GM03348 (cell line): Measurements from ENCODE around the gene TMC4.
"Not testable (repeated sequence)": the region's sequence is repeated elsewhere in the genome, so short reads cannot be mapped to it uniquely, and the experiment has no call there.

Experiments used
- DNase-seq: peaks from one replicate; pipeline ENCODE4 v3.0.0; 2012; ENCODE audit warnings: low spot score

The TMC4 gene

GRCh38 chr19:54203151-54203611 lies 30.2 kb upstream of the TMC4 start:
- DNase-seq, result no peak

GRCh38 chr19:54201980-54202379 lies 29.0 kb upstream of the TMC4 start:
- no peak for DNase-seq

DNA sequence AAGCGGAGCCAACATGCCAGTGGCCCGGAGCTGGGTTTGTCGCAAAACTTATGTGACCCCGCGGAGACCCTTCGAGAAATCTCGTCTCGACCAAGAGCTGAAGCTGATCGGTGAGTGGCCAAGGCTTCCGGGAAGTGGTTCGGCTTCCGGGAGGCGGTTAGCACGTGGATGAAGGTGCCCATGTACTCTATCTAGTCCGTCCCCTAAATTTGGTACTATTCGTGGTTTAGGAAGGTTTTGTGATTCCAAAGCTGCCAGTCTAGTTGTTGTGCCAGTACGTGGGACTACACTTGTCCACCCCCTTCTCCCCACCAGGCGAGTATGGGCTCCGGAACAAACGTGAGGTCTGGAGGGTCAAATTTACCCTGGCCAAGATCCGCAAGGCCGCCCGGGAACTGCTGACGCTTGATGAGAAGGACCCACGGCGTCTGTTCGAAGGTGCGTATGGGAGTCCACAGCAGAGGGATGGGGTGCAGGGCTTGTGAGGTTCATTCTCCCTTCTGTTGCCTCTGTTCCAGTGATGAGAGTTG lies 28.3 kb upstream of the TMC4 start:
- DNase-seq, result peak; percentile 17

DNA sequence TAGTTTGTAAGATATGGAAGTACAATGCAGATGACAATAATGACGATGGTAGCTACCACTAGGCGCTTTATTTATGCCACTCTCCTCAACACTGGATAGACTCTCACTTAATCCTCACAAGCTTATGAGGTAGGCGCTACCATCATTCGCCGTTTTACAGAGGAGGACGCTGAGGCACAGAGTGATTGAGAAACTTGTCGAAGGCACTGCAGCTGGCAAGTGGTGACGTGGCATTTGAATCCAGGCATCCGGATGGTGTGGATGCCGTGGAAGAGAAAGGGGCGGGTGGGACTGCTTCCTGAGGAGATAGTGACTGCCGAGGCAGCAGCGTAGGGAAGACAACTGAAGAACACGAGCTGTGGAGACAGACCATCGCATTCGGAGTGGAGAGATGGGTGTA lies 26.4 kb upstream of the TMC4 start:
- no peak for DNase-seq

- DNase-seq, result no peak
These were observed 24.2 kb upstream of the TMC4 start for GRCh38 chr19:54197121-54197520.

DNA sequence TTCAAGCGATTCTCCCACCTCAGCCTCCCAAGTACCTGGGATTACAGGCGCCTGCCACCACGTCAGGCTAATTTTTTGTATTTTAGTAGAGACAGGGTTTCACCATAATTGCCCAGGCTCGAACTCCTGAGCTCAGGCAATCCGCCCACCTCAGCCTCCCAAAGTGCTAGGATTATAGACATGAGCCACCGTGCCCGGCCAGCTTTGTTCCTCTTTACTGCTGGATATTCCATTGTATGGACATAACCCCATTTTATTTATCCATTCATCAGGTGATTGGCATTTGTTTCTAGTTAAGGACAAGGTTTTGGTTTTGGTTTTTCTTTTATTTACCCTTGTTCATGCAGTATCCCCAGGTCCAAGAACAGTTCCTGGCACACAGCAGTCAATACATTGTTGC lies 23.6 kb upstream of the TMC4 start:
- no peak for DNase-seq

DNA sequence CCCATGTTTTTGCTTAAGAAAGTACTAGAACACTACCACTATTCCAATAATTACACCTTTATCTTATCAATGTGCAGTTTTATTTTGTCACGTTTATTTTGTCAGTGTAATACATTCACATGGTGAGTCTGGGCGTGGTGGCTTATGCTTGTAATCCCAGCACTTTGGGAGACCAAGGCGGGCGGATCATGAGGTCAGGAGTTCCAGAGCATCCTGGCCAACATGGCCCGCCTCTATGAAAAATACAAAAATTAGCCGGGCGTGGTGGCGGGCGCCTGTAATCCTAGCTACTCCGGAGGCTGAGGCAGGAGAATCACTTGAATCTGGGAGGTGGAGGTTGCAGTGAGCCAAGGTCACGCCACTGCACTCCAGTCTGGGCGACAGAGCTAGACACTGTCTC lies 21.5 kb upstream of the TMC4 start:
- not testable (repeated sequence) for DNase-seq

DNA sequence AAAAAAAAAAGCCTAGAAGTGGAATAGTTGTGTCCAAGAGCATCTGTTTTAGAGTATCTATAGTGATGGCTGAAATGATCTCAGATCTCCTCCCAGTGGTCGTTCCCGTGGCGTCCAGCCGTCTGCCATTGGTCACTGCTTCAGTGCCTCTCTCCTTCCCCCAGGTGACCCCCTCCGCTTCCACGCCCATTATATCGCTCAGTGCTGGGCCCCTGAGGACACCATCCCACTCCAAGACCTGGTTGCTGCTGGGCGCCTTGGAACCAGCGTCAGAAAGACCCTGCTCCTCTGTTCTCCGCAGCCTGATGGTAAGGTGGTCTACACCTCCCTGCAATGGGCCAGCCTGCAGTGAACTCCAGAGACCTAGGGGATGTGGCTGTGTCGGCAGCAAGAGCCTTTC lies 20.1 kb upstream of the TMC4 start:
- no peak for DNase-seq

GRCh38 chr19:54191811-54192453 lies 19.0 kb upstream of the TMC4 start:
- no peak for DNase-seq

GRCh38 chr19:54191011-54191810 lies 18.3 kb upstream of the TMC4 start, which contains the start of gene TSEN34:
TSEN34 (plus strand) TSS chr19:54191308; CDS start chr19:54191365, 57 bp downstream.
- DNase-seq, result peak; percentile 90

DNA sequence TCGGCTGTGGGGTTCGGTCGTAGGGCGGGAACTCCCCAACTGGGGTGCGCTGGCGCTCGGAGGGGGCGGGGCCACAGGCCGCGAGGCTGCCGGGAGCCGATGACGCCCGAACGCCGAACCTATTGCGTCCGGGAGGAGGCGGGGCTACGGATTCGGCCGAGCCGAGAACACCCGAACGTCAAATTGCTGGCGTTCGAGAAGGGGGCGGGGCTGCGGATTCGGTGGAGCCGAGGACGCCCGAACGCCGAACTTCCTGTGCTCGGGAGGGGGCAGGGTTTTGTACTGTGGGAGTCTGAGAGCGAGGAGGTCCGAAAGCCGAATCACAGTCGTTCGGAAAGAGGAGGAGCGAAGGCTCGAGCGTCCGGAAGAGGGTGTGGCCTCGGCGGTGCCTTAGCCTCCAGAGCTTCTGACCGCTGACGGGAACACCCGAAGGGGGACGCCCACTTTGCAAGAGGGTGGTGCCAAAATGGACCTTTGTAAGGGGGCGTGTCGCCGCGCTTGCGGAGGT lies 17.6 kb upstream of the TMC4 start:
- DNase-seq, result peak; percentile 92

- DNase-seq, result peak; percentile 96
These were observed 17.0 kb upstream of the TMC4 start for GRCh38 chr19:54189735-54190502.

GRCh38 chr19:54189145-54189734 lies 16.3 kb upstream of the TMC4 start, which contains the start of gene MBOAT7:
MBOAT7 (minus strand) TSS chr19:54189580; CDS start chr19:54188508, 1,072 bp downstream.
- DNase-seq, result no peak

DNA sequence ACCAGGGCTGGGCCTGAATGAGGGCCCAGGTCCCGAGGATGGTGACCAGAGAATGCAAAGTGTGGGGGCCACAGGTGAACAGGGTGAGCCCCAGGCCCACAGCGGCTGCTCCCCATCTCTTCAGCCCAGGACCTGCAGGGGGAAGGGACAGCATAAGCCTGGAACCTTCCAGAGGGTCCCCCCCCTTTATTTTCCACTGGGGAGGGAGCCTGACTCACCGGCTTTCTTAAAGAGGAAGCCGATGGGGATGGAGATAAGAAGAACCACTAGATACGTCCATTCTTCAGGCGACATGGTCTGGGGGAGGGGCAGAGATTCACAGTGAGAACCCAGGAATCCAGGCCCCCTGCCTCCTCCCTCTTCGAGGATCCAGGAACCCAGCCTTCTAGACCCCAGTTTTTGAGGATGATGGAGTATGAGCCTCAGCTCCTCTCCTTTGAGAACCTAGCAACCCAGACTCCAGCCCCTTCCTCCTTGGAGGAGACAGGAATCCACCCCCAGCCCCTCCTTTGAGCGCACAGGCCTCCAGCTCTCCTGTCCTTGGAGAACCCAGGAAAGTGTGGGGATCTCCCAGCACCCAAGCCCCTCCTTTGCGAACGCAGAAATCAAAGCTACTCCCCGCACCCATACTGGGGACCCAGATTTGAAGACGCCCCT lies 15.4 kb upstream of the TMC4 start:
- DNase-seq, result peak; percentile 61

DNA sequence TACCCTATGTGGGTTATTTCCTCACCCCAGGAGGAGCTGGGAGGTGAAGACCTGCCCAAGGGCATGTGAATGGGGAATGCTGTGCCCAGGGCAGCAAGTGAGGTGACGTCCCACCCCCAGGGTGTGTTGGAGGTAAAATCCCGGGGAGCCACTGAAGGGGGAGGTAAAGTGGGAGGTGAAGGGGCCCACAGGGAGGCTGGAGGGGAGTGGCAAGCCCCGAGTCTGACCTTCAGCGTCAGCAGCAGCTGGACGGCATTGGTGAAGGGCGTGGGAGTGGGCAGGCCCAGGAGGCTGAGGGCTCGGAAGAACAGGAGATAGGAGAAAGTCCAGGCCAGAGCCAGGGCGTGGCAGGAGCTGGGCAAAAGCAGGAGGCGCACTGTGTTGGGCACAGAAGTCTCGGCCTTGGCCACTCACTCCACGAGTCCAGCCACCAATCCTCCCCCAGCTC lies 14.0 kb upstream of the TMC4 start:
- no peak for DNase-seq

GRCh38 chr19:54186351-54186750 lies 13.4 kb upstream of the TMC4 start:
- DNase-seq, result no peak

DNA sequence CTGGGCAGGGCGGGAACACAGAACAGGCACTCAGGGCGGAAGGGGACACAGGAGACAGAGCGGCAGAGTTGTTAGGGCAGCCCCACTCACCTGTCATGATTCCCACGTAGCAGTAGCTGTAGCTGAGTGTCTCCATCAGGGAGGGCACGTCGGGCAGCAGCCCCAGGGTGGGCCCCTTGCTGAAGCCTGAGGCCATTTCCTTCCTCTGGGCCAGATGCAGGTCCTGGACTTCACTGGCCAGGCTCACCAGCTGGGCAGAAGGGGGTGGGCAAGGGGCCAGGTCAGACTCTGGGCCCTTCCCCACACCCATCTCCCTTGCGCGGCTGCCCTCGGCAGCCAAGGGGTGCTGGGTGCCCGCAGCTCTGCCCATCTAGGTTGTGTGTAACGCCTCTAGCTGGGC lies 10.5 kb upstream of the TMC4 start:
- no peak for DNase-seq

DNA sequence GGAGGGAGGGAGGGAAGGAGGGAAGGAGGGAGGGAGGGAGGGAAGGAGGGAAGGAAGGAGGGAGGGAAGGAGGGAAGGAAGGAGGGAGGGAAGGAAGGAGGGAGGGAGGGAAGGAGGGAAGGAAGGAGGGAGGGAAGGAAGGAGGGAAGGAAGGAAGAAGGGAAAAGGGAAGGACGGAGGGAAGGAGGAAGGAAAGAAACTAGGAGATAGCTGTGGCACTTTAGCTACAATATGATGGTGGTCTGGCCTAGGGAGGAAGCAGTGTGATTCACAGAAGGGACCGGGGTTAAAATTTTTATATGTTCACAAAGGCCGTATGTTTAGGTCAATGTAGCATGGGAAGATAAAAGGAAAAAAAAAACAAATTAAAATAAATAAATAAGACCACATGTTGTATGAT lies 8.9 kb upstream of the TMC4 start:
- DNase-seq, result not testable (repeated sequence)

DNA sequence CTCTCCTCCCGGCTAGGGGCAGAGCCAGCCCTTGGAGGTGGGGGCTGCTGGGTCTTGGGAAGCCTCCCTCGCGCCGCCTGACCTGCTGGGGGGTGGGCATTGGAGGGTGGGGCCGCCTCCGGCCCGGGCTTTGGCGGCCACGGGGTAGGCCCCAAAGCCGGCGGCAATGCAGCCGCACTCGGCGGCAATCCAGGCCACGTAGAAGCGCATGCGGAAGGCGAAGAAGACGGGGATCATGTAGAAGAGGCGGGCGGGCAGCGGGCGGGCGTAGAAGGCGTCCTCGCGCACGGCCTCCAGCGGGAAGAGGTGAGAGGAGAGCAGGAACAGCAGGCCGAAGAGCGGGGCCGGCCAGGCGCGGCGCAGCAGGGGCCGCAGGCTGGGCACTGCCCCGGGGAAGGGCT lies 7.7 kb upstream of the TMC4 start:
- no peak for DNase-seq

- no peak for DNase-seq
These were observed 7.0 kb upstream of the TMC4 start for GRCh38 chr19:54179921-54180461.
